Left forelimb (tissue), 1 donor: ENCODE data around the gene FN1.
"Not testable (repeated sequence)": the region's sequence is repeated elsewhere in the genome, so short reads cannot be mapped to it uniquely, and the experiment has no call there.

Source experiments
- DNase-seq: peaks from one replicate; pipeline ENCODE4 v3.0.0-alpha.2; 2018; ENCODE audit warnings: low spot score

FN1 gene

GRCh38 chr2:215364157-215365155 is 71.4 kb downstream of the FN1 start:
- DNase-seq, result no peak

- DNase-seq, result no peak
These were observed 72.3 kb downstream of the FN1 start for GRCh38 chr2:215363461-215364156.

- DNase-seq, result no peak
These were observed 72.8 kb downstream of the FN1 start for GRCh38 chr2:215363039-215363438.

GRCh38 chr2:215362562-215362904 is 73.3 kb downstream of the FN1 start:
- no peak for DNase-seq

GRCh38 chr2:215361876-215362561 is 73.8 kb downstream of the FN1 start:
- no peak for DNase-seq

- DNase-seq, result no peak
These were observed 74.5 kb downstream of the FN1 start for GRCh38 chr2:215361211-215361875.

- DNase-seq, result no peak
These were observed 75.3 kb downstream of the FN1 start for GRCh38 chr2:215360596-215360995.

GRCh38 chr2:215360059-215360458 is 75.8 kb downstream of the FN1 start:
- DNase-seq, result not testable (repeated sequence)

- no peak for DNase-seq
These were observed 76.3 kb downstream of the FN1 start for GRCh38 chr2:215359576-215359922.

GRCh38 chr2:215358891-215359575 is 76.8 kb downstream of the FN1 start:
- DNase-seq, result no peak

- no peak for DNase-seq
These were observed 77.5 kb downstream of the FN1 start for GRCh38 chr2:215358312-215358845.

- no peak for DNase-seq
These were observed 78.2 kb downstream of the FN1 start for GRCh38 chr2:215357660-215358059.

GRCh38 chr2:215356948-215357461 is 78.9 kb downstream of the FN1 start:
- no peak for DNase-seq

GRCh38 chr2:215356334-215356947 is 79.4 kb downstream of the FN1 start:
- no peak for DNase-seq

GRCh38 chr2:215355801-215356200 is 80.1 kb downstream of the FN1 start:
- no peak for DNase-seq

GRCh38 chr2:215354771-215355695 is 80.8 kb downstream of the FN1 start:
- DNase-seq, result no peak

GRCh38 chr2:215352602-215353001 is 83.3 kb downstream of the FN1 start:
- no peak for DNase-seq

GRCh38 chr2:215347878-215348277 is 88.0 kb downstream of the FN1 start:
- no peak for DNase-seq

- DNase-seq, result no peak
These were observed 96.8 kb downstream of the FN1 start for GRCh38 chr2:215338883-215339679.
